ENCODE measurements around the gene WNT6. TPM values are rescaled to one million over a fixed set of nuclear protein-coding genes. Genes with fewer than 3 reads are reported as not detected.

Gene WNT6
- total RNA-seq, 1 donor from 2014 or later: 0.64 TPM

DNA sequence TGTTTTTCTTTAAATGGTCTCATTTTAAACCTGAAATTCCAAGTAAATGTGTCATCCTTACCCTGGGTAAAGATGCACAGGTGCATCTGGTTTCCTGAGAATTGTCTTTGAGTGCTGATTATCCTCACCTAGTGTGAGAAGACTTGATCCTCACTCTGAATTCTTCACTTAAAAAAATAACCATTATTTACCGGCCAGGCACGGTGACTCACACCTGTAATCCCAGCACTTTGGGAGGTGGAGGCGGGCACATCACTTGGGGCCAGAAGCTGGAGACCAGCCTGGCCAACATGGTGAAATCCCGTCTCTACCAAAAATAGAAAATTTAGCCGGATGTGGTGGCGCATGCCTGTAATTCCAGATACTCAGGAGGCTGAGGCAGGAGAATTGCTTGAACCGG is 9.9 kb upstream of the WNT6 start:
- Mint-ChIP-seq H3K36me3 (ENCODE audit: unreplicated experiment) (no peaks in the 10 kb centered on the region), H3K27ac (ENCODE audit: unreplicated experiment) (no peak overlapping the region), H3K27me3 (ENCODE audit: unreplicated experiment) (peaks cover 36% of the 10 kb centered on the region), H3K4me1 (ENCODE audit: unreplicated experiment) (peaks cover 10% of the 10 kb centered on the region), H3K4me3 (ENCODE audit: unreplicated experiment) (no peak overlapping the region), H3K9me3 (ENCODE audit: unreplicated experiment) (no peaks in the 10 kb centered on the region)
- TF ChIP-seq, protein P1, sequence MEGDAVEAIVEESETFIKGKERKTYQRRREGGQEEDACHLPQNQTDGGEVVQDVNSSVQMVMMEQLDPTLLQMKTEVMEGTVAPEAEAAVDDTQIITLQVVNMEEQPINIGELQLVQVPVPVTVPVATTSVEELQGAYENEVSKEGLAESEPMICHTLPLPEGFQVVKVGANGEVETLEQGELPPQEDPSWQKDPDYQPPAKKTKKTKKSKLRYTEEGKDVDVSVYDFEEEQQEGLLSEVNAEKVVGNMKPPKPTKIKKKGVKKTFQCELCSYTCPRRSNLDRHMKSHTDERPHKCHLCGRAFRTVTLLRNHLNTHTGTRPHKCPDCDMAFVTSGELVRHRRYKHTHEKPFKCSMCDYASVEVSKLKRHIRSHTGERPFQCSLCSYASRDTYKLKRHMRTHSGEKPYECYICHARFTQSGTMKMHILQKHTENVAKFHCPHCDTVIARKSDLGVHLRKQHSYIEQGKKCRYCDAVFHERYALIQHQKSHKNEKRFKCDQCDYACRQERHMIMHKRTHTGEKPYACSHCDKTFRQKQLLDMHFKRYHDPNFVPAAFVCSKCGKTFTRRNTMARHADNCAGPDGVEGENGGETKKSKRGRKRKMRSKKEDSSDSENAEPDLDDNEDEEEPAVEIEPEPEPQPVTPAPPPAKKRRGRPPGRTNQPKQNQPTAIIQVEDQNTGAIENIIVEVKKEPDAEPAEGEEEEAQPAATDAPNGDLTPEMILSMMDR (IDR thresholded peaks at IDR 0.05): no peak
- DNase-seq (ENCODE audit: extremely low spot score, unreplicated experiment): no peak

DNA sequence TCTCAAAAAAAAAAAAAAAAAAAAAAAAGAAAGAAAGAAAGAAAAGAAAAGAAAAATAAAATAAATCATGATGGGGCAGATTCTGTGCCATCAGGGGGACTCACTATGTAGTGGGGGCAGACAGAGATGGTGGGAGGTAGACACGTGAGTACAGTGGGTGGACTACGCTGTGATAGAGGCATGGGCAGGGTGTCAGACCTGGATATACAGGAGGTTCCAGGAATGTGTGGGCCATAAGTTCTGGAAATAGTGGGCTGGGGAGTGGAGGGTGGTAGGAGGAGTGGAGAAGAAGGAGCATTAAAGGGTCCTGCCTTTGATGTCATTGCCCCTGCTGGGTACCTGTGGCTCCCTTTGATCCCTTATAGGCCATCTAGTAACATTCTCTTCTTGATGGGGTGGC is 8.8 kb upstream of the WNT6 start:
- Mint-ChIP-seq H3K4me3 (ENCODE audit: unreplicated experiment) (no peak overlapping the region), H3K27me3 (ENCODE audit: unreplicated experiment) (peaks cover 46% of the 10 kb centered on the region), H3K27ac (ENCODE audit: unreplicated experiment) (no peak overlapping the region), H3K9me3 (ENCODE audit: unreplicated experiment) (no peaks in the 10 kb centered on the region), H3K4me1 (ENCODE audit: unreplicated experiment) (peaks cover 11% of the 10 kb centered on the region), H3K36me3 (ENCODE audit: unreplicated experiment) (no peaks in the 10 kb centered on the region)
- DNase-seq (ENCODE audit: extremely low spot score, unreplicated experiment): no peak
- TF ChIP-seq, protein P1 (IDR thresholded peaks at IDR 0.05): no peak

DNA sequence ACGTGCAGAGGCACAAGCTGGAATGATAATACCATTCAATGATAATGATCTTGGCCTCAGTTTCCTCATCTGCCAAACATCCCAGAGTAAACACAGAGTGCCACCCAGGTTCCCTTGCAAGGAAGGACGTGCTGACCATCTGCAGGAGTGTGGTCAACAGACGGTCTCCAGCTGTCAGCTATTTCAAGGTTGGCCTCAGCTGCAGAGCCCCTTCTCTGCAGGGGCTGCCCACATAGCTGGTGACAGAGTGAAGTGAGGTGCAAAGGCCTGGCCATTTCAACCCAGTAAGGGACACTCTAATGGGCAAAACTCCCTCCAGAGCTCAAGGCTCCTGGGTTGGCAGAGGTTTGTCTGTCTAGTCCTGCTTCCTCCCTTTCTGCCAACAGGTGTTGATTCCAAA is 8.3 kb upstream of the WNT6 start:
- Mint-ChIP-seq H3K4me1 (ENCODE audit: unreplicated experiment) (peaks cover 16% of the 10 kb centered on the region), H3K27me3 (ENCODE audit: unreplicated experiment) (peaks cover 50% of the 10 kb centered on the region), H3K27ac (ENCODE audit: unreplicated experiment) (no peak overlapping the region), H3K4me3 (ENCODE audit: unreplicated experiment) (no peak overlapping the region), H3K9me3 (ENCODE audit: unreplicated experiment) (no peaks in the 10 kb centered on the region), H3K36me3 (ENCODE audit: unreplicated experiment) (no peaks in the 10 kb centered on the region)
- no peak for DNase-seq (ENCODE audit: extremely low spot score, unreplicated experiment)
- TF ChIP-seq, protein P1 (IDR thresholded peaks at IDR 0.05): no peak

DNA sequence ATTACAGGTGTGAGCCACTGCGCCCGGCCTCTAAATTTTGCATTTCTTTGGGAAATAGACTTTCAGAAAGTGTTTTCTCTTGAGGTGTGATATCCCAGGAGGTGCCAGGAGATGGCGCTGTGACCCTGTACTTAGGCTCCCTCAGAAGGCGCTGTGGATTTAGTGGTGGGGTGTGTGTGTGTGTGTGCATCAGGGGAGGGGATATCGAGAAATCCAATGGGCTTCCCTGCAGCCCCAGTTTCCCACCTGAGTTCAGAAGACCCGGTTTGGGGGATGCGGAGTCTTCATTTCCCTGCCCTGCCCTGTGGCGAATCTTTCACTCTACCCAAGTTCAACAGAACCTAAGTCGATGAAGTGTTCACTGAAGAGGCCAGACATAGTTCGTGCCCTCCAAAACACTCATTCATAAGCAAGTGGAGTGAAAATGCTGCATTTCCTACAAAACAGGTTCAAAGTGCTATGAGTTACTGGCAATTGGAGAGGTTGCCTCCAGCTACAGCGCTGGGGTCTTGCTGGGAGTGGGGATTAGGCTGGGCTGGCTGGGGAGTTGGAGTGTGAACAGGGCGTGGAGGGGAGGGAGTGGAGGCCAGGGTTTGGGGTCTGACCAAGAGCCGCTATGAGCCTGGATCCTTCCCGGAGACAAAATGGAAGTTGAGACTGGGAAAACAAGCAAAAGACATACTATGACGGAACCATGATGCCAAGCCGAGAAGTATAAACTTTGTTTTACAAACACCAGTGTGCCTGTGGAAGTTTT is 6.5 kb upstream of the WNT6 start:
- TF ChIP-seq, protein P1 (IDR thresholded peaks at IDR 0.05): peak; percentile 72
- no peaks in the 10 kb centered on the region for H3K36me3 Mint-ChIP-seq (ENCODE audit: unreplicated experiment)
- H3K9me3 Mint-ChIP-seq (ENCODE audit: unreplicated experiment): no peaks in the 10 kb centered on the region
- no peak overlapping the region for H3K27ac Mint-ChIP-seq (ENCODE audit: unreplicated experiment)
- H3K4me1 Mint-ChIP-seq (ENCODE audit: unreplicated experiment): peaks cover 23% of the 10 kb centered on the region
- H3K4me3 Mint-ChIP-seq (ENCODE audit: unreplicated experiment): no peak overlapping the region
- H3K27me3 Mint-ChIP-seq (ENCODE audit: unreplicated experiment): peaks cover 51% of the 10 kb centered on the region
- DNase-seq (ENCODE audit: extremely low spot score, unreplicated experiment): no peak

DNA sequence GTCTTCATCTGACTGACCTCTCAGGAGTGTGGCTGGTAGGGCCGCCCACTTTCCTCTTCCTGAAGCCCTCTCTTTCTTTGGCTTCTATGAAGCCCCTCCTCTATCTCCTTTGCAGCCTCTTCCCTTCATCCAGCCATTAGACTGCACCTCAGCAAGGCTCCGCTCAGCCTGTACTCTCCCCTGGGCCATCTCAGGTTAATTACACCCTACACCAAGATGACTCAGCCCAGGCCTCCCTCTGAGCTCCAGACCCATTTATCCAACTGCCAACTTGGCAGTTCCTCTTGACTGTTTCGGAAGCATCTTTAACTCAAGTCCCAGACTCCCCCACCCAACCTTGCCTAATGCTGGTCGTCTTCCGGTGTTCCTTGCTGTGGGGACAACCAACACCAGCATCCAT is 5.8 kb upstream of the WNT6 start:
- Mint-ChIP-seq H3K27me3 (ENCODE audit: unreplicated experiment) (peaks cover 58% of the 10 kb centered on the region), H3K4me1 (ENCODE audit: unreplicated experiment) (peaks cover 28% of the 10 kb centered on the region), H3K36me3 (ENCODE audit: unreplicated experiment) (no peaks in the 10 kb centered on the region), H3K9me3 (ENCODE audit: unreplicated experiment) (no peaks in the 10 kb centered on the region), H3K4me3 (ENCODE audit: unreplicated experiment) (no peak overlapping the region), H3K27ac (ENCODE audit: unreplicated experiment) (no peak overlapping the region)
- DNase-seq (ENCODE audit: extremely low spot score, unreplicated experiment): no peak
- TF ChIP-seq, protein P1 (IDR thresholded peaks at IDR 0.05): no peak

All from osteocyte (in vitro differentiated cells).